Endothelial cell of umbilical vein (primary cell): ENCODE results near the gene AZI2. TPM values are rescaled to one million over a fixed set of nuclear protein-coding genes. Genes with fewer than 3 reads are reported as not detected.
A peak's percentile ranks its signal among the peaks of the same experiment; 100 is the strongest.

Experiments
- BruUV-seq: library from RNA; stranded (reverse); fragments of 400-500 nt; replicated peaks from 2 replicates; lab custom pipeline; 2021; lab: Mats Ljungman, UMichigan
- CTCF ChIA-PET: fragments of 300-600, 350-600 bp; sonication (Branson Sonifier 250); formaldehyde crosslinking; loops from one replicate; lab custom pipeline; 2021; ENCODE audit warnings: antibody characterized with exemption, inconsistent platforms; lab: Charles Lee
- POLR2A ChIA-PET: fragments of 300-600, 350-600 bp; sonication (Branson Sonifier 250); formaldehyde crosslinking; loops from one replicate; lab custom pipeline; 2021; ENCODE audit warnings: antibody characterized with exemption, inconsistent platforms; lab: Charles Lee
- DNase-seq: peaks from one replicate; pipeline ENCODE4 v3.0.0-alpha.2; 2011; ENCODE audit warnings: low read depth, low spot score
- FAIRE-seq: peaks from 2 replicates; lab custom pipeline; 2011; peaks lifted over from hg19 to GRCh38; lab: Jason Lieb, UNC
- H2AFZ ChIP-seq: 2 replicates; pipeline ENCODE4 v1.6.0; 2012; ENCODE audit warnings: low read depth, low read length, control low read depth, inconsistent platforms
- H3K27ac ChIP-seq: 2 replicates; pipeline ENCODE4 v1.5.1; 2011; ENCODE audit warnings: low read depth, mild to moderate bottlenecking, control low read depth, low read length, moderate library complexity; ENCODE audit not compliant: insufficient read depth
- H3K27me3 ChIP-seq, 2 experiments: 2 replicates each; pipeline versions ENCODE4 v1.6.0 to v1.6.1; 2011; ENCODE audit warnings: low read length in 2 of 2, mixed read lengths in 1 of 2; ENCODE audit not compliant: control insufficient read depth in 2 of 2, insufficient read depth in 2 of 2
- H3K36me3 ChIP-seq, 2 experiments: 2 replicates in 1 of 2; 3 replicates in 1 of 2; pipeline ENCODE4 v1.5.1; 2011; ENCODE audit warnings: low read length in 2 of 2, mild to moderate bottlenecking in 1 of 2, moderate library complexity in 1 of 2; ENCODE audit not compliant: control insufficient read depth in 2 of 2, insufficient read depth in 2 of 2; ENCODE audit errors: extremely low read depth in 1 of 2
- H3K4me1 ChIP-seq: 3 replicates; pipeline ENCODE4 v1.5.1; 2011; ENCODE audit warnings: mild to moderate bottlenecking, low read length; ENCODE audit not compliant: control insufficient read depth, insufficient read depth; ENCODE audit errors: extremely low read depth
- H3K4me2 ChIP-seq: 2 replicates; pipeline ENCODE4 v1.6.1; 2011; ENCODE audit warnings: low read length, control low read depth, mixed read lengths; ENCODE audit not compliant: insufficient read depth
- H3K4me3 ChIP-seq, 3 experiments: fragments of 200-600 bp in 1 of 3; sonication (generic), shearing (Covaris generic) in 1 of 3; replicated peaks in 1 of 3; 2 replicates each; pipeline ENCODE4 v1.5.1; 2011 to 2016; ENCODE audit warnings: control low read depth in 3 of 3, low read length in 3 of 3, mild to moderate bottlenecking in 2 of 3, inconsistent platforms in 1 of 3, low read depth in 1 of 3, moderate library complexity in 1 of 3; ENCODE audit not compliant: insufficient read depth in 1 of 3
- H3K79me2 ChIP-seq: 2 replicates; pipeline ENCODE4 v1.6.0; 2012; ENCODE audit warnings: low read length, inconsistent platforms; ENCODE audit not compliant: control insufficient read depth, insufficient read depth
- H3K9ac ChIP-seq: replicated peaks from 2 replicates; pipeline ENCODE3; 2011; ENCODE audit warnings: low read length, control low read depth; ENCODE audit not compliant: insufficient read depth; ENCODE audit errors: extremely low read depth
- H3K9me1 ChIP-seq: replicated peaks from 3 replicates; pipeline ENCODE4 v1.6.0; 2011; ENCODE audit warnings: mild to moderate bottlenecking, low read length; ENCODE audit not compliant: control insufficient read depth, insufficient read depth; ENCODE audit errors: extremely low read depth
- H3K9me3 ChIP-seq: replicated peaks from 2 replicates; pipeline ENCODE4 v1.5.1; 2012; ENCODE audit warnings: low read length, inconsistent platforms; ENCODE audit not compliant: control insufficient read depth, insufficient read depth
- H4K20me1 ChIP-seq: replicated peaks from 2 replicates; pipeline ENCODE3; 2011; ENCODE audit warnings: mild to moderate bottlenecking, low read length; ENCODE audit not compliant: control insufficient read depth, insufficient read depth; ENCODE audit errors: extremely low read depth
- EZH2 ChIP-seq: IDR thresholded peaks from 2 replicates; pipeline ENCODE4 v1.6.1; 2012; ENCODE audit warnings: borderline replicate concordance, low read depth, mild to moderate bottlenecking, moderate library complexity, low read length, inconsistent platforms; ENCODE audit not compliant: severe bottlenecking
- FOS ChIP-seq: IDR thresholded peaks from 2 replicates; pipeline ENCODE4 v1.6.1; 2011; ENCODE audit warnings: mild to moderate bottlenecking, low read length, moderate library complexity, borderline replicate concordance; ENCODE audit not compliant: insufficient read depth
- GATA2 ChIP-seq: IDR thresholded peaks from 2 replicates; pipeline ENCODE4 v1.7.0; 2011; ENCODE audit warnings: low read depth, mild to moderate bottlenecking, moderate library complexity, mixed read lengths, low read length; ENCODE audit not compliant: insufficient read length, insufficient read depth
- JUN ChIP-seq: IDR thresholded peaks from 2 replicates; pipeline ENCODE4 v1.6.1; 2011; ENCODE audit warnings: borderline replicate concordance, low read depth; ENCODE audit not compliant: insufficient read length, insufficient read depth
- MYC ChIP-seq: IDR thresholded peaks from one replicate; pipeline ENCODE4 v1.6.1; 2011; ENCODE audit warnings: mild to moderate bottlenecking, low read depth, low read length
- POLR2A ChIP-seq: IDR thresholded peaks from 2 replicates; pipeline ENCODE4 v1.6.1; 2012; ENCODE audit warnings: low read depth, mild to moderate bottlenecking, control low read depth, low read length
- POLR2AphosphoS5 ChIP-seq: IDR thresholded peaks from 2 replicates; pipeline ENCODE4 v1.6.1; 2012; ENCODE audit warnings: low read depth, mild to moderate bottlenecking, control low read depth, low read length, moderate library complexity; ENCODE audit not compliant: insufficient read depth
- dilution Hi-C: fragments of 300-500 bp; cut with MboI; formaldehyde crosslinking; loops from one replicate; pipeline ENCODE4 v1.15.0; 2019; ENCODE audit warnings: low sequenced_read_pairs; ENCODE audit not compliant: extremely low pct_ligation_motif_present
- intact Hi-C: fragments of 100-400 bp; cut with micrococcal nuclease; formaldehyde crosslinking; loops from one replicate; pipeline ENCODE4 v1.10.0; 2022
- polyA plus RNA-seq, 4 experiments: library from polyadenylated mRNA; depleted of rRNA in 3 of 4; stranded (reverse) in 3 of 4; unstranded in 1 of 4; fragments of >200 nt; gene quantifications; 2 replicates each; pipeline versions ENCODE4 v1.2.1 to v1.2.3, GENCODE V29; 2011 to 2012; ENCODE audit warnings: missing spikeins in 1 of 4
- total RNA-seq: library from RNA; stranded (reverse); gene quantifications from 2 replicates; pipeline ENCODE4 v1.2.3, GENCODE V29; 2021
- TF ChIP-seq, protein P1 (sequence below), 2 donors: IDR thresholded peaks; 1 replicate in 1 of 2; 2 replicates in 1 of 2; pipeline ENCODE4 v1.5.1; 2011; ENCODE audit warnings: low read length in 2 of 2, mild to moderate bottlenecking in 2 of 2, moderate library complexity in 2 of 2, control low read depth in 1 of 2, inconsistent platforms in 1 of 2, low read depth in 1 of 2; ENCODE audit not compliant: insufficient read depth in 1 of 2; ENCODE audit errors: extremely low read depth in 1 of 2
- TF ChIP-seq, protein P2 (sequence below): IDR thresholded peaks from 2 replicates; pipeline ENCODE4 v1.6.1; 2011; ENCODE audit not compliant: insufficient read depth, insufficient read length

Gene AZI2
- total and polyA plus RNA-seq, 2 donors (not counting 3 experiments of a cell fraction or from before 2014, with no cell fraction given): 17.4 to 39.5 TPM

DNA sequence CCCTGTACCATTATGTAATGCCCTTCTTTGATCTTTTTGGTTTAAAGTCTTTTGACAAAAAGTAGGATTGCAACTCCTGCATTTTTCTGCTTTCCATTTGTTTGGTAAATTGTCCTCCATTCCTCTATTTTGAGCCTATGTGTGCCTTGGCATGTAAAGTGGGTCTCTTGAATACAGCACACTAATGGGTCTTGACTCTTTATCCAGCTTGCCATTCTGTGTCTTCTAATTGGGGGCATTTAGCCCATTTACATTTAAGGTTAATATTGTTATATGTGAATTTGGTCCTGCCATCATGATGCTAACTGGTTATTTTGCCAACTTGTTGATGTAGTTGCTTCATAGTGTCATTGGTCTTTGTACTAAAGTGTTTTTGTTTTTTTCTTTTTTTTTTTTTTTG, 74.8 kb downstream of the AZI2 start:
- CTCF ChIA-PET: interaction anchor here (0.8 to 2.7 kb wide), 2 partner anchors 9 to 12 kb away, joined by 4 to 7 read pairs; no protein-coding TSS in a partner anchor
- H2AFZ ChIP-seq: no peak overlapping the region
- no peaks in the 10 kb centered on the region for H3K79me2 ChIP-seq
- no peak overlapping the region for H3K4me2 ChIP-seq
- dilution Hi-C loops: no loop called here
- no peak overlapping the region for H3K27ac ChIP-seq
- H3K4me3 ChIP-seq: no peak overlapping the region
- no peaks in the 10 kb centered on the region for H3K9me3 ChIP-seq
- no TSS peak for BruUV-seq
- no peaks in the 10 kb centered on the region for H3K9me1 ChIP-seq
- H3K36me3 ChIP-seq: no peaks in the 10 kb centered on the region
- H3K27me3 ChIP-seq: no peaks in the 10 kb centered on the region
- peak; percentile 12 for FAIRE-seq
- DNase-seq: no peak
- intact Hi-C loops: no loop called here
- H4K20me1 ChIP-seq: no peaks in the 10 kb centered on the region
- POLR2A ChIA-PET: no interaction called here
- no peaks in the 10 kb centered on the region for H3K4me1 ChIP-seq
- TF ChIP-seq POLR2A (no peak), POLR2AphosphoS5 (no peak), FOS (no peak), EZH2 (no peak), JUN (no peak), MYC (no peak), GATA2 (no peak)
- TF ChIP-seq, protein P1, sequence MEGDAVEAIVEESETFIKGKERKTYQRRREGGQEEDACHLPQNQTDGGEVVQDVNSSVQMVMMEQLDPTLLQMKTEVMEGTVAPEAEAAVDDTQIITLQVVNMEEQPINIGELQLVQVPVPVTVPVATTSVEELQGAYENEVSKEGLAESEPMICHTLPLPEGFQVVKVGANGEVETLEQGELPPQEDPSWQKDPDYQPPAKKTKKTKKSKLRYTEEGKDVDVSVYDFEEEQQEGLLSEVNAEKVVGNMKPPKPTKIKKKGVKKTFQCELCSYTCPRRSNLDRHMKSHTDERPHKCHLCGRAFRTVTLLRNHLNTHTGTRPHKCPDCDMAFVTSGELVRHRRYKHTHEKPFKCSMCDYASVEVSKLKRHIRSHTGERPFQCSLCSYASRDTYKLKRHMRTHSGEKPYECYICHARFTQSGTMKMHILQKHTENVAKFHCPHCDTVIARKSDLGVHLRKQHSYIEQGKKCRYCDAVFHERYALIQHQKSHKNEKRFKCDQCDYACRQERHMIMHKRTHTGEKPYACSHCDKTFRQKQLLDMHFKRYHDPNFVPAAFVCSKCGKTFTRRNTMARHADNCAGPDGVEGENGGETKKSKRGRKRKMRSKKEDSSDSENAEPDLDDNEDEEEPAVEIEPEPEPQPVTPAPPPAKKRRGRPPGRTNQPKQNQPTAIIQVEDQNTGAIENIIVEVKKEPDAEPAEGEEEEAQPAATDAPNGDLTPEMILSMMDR (IDR thresholded peaks at IDR 0.05; ENCODE audit: extremely low read depth in 1 of 2, insufficient read depth in 1 of 2, low read depth in 1 of 2, low read length in 2 of 2): no peak
- TF ChIP-seq, protein P2, sequence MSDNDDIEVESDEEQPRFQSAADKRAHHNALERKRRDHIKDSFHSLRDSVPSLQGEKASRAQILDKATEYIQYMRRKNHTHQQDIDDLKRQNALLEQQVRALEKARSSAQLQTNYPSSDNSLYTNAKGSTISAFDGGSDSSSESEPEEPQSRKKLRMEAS: no peak
- no peak overlapping the region for H3K9ac ChIP-seq

Other genes with a start within 250 kb of the AZI2 start
- gene CMC1, start 107.2 kb downstream of the AZI2 start, total RNA-seq: 15.3 and 18.6 TPM in 2 replicates
- gene CMC1, start 107.2 kb downstream of the AZI2 start, polyA plus RNA-seq: 9.0 and 13.1 TPM in 2 replicates
- 0.40 TPM in 1 of 2 replicates, not detected in the other for gene ZCWPW2, start 103 bp downstream of the AZI2 start, total RNA-seq
- 0.04 and 0.05 TPM in 2 replicates for gene ZCWPW2, start 103 bp downstream of the AZI2 start, polyA plus RNA-seq